ENCODE data around the gene CNPY1.

- TF ChIP-seq, protein P1, sequence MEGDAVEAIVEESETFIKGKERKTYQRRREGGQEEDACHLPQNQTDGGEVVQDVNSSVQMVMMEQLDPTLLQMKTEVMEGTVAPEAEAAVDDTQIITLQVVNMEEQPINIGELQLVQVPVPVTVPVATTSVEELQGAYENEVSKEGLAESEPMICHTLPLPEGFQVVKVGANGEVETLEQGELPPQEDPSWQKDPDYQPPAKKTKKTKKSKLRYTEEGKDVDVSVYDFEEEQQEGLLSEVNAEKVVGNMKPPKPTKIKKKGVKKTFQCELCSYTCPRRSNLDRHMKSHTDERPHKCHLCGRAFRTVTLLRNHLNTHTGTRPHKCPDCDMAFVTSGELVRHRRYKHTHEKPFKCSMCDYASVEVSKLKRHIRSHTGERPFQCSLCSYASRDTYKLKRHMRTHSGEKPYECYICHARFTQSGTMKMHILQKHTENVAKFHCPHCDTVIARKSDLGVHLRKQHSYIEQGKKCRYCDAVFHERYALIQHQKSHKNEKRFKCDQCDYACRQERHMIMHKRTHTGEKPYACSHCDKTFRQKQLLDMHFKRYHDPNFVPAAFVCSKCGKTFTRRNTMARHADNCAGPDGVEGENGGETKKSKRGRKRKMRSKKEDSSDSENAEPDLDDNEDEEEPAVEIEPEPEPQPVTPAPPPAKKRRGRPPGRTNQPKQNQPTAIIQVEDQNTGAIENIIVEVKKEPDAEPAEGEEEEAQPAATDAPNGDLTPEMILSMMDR (conservative IDR thresholded peaks at IDR 0.05) = no peak
- no peak for TF ChIP-seq ZFX (IDR thresholded peaks at IDR 0.05)
Observed at GRCh38 chr7:155460926-155461613, 85.3 kb downstream of the CNPY1 start.

Data from C4-2B (cell line).